Measurements from ENCODE around the gene TMEM123.

- no peak for TF ChIP-seq CTCF (IDR thresholded peaks at IDR 0.05; ENCODE audit: insufficient read depth, low read length, poor library complexity, severe bottlenecking)
- TF ChIP-seq EZH2phosphoT487 (conservative IDR thresholded peaks at IDR 0.05; ENCODE audit: low read length): no peak
Measured at GRCh38 chr11:102407901-102408300, 44.7 kb downstream of the TMEM123 start.

All from SU-DHL-6 (cell line).